ENCODE results near the gene LPIN1.
A peak's percentile ranks its signal among the peaks of the same experiment; 100 is the strongest.
"Not testable (repeated sequence)": the region's sequence is repeated elsewhere in the genome, so short reads cannot be mapped to it uniquely, and the experiment has no call there.

The LPIN1 gene

GRCh38 chr2:11858883-11859282, 112.5 kb downstream of the LPIN1 start:
- intact Hi-C loops (cut with DNase I; ENCODE audit: low total_unique reads): no loop called here
- no peak for DNase-seq
- no peak for TF ChIP-seq CTCF (IDR thresholded peaks at IDR 0.05)

GRCh38 chr2:11859975-11860374, 113.5 kb downstream of the LPIN1 start:
- intact Hi-C loops (cut with DNase I; ENCODE audit: low total_unique reads): loop anchor here (5.0 kb wide), 3 partner anchors 857 to 1147 kb away; partner anchors contain the start of gene TRIB2
- H3K4me3 ChIP-seq, H3K4me1 ChIP-seq, H3K27ac ChIP-seq, DNase-seq, H3K9me3 ChIP-seq, H3K36me3 ChIP-seq, H3K27me3 ChIP-seq: not testable (repeated sequence)

More at GRCh38 chr2:11858883-11859282, 112.5 kb downstream of the LPIN1 start:
- Histone ChIP-seq H3K9me3 (no peaks in the 10 kb centered on the region), H3K27me3 (no peaks in the 10 kb centered on the region), H3K4me3 (no peak overlapping the region), H3K36me3 (no peaks in the 10 kb centered on the region), H3K4me1 (peaks cover 0 to 5% (median under 1%) of the 10 kb centered on the region in 4 donors), H3K27ac (no peak overlapping the region)

- H3K36me3 ChIP-seq: no peaks in the 10 kb centered on the region
- H3K9me3 ChIP-seq: no peaks in the 10 kb centered on the region
- no peak overlapping the region for H3K27ac ChIP-seq
- no peak for TF ChIP-seq CTCF (IDR thresholded peaks at IDR 0.05)
- H3K4me1 ChIP-seq: peaks cover 0 to 6% (median 4%) of the 10 kb centered on the region in 4 donors
- no peaks in the 10 kb centered on the region for H3K27me3 ChIP-seq
- intact Hi-C loops (cut with DNase I; ENCODE audit: low total_unique reads): loop anchor here (5.0 kb wide), 3 partner anchors 856 to 1146 kb away; partner anchors contain the start of gene TRIB2
- DNase-seq: no peak
- no peak overlapping the region for H3K4me3 ChIP-seq
These were observed 114.6 kb downstream of the LPIN1 start for GRCh38 chr2:11861044-11861443.

GRCh38 chr2:11862049-11862448, 115.6 kb downstream of the LPIN1 start:
- no peak for TF ChIP-seq CTCF (IDR thresholded peaks at IDR 0.05)
- H3K4me1 ChIP-seq: peaks cover 0 to 6% (median 4%) of the 10 kb centered on the region in 4 donors
- intact Hi-C loops (cut with DNase I; ENCODE audit: low total_unique reads): loop anchor here (5.0 kb wide), 3 partner anchors 855 to 1145 kb away; partner anchors contain the start of gene TRIB2
- H3K27ac ChIP-seq: no peak overlapping the region
- no peaks in the 10 kb centered on the region for H3K27me3 ChIP-seq
- no peaks in the 10 kb centered on the region for H3K9me3 ChIP-seq
- H3K4me3 ChIP-seq: no peak overlapping the region
- DNase-seq: no peak
- H3K36me3 ChIP-seq: no peaks in the 10 kb centered on the region

- H3K9me3 ChIP-seq: no peaks in the 10 kb centered on the region
- peaks cover 0 to 6% (median 4%) of the 10 kb centered on the region in 4 donors for H3K4me1 ChIP-seq
- no peaks in the 10 kb centered on the region for H3K27me3 ChIP-seq
- intact Hi-C loops (cut with DNase I; ENCODE audit: low total_unique reads): loop anchor here (5.0 kb wide), 3 partner anchors 854 to 1144 kb away; partner anchors contain the start of gene TRIB2
- DNase-seq: no peak
- no peak overlapping the region for H3K27ac ChIP-seq
- no peak for TF ChIP-seq CTCF (IDR thresholded peaks at IDR 0.05)
- H3K36me3 ChIP-seq: no peaks in the 10 kb centered on the region
- H3K4me3 ChIP-seq: no peak overlapping the region
These were observed 116.7 kb downstream of the LPIN1 start for GRCh38 chr2:11863103-11863502.

GRCh38 chr2:11863513-11864328, 117.3 kb downstream of the LPIN1 start:
- Histone ChIP-seq H3K4me1 (peaks cover 0 to 6% (median 4%) of the 10 kb centered on the region in 4 donors), H3K4me3 (peak overlapping the region; percentile 10 to 34), H3K27ac (peak overlapping the region; percentile 18 to 32), H3K36me3 (no peaks in the 10 kb centered on the region), H3K9me3 (no peaks in the 10 kb centered on the region), H3K27me3 (no peaks in the 10 kb centered on the region)
- peak; percentile 83 to 92 for DNase-seq
- intact Hi-C loops (cut with DNase I; ENCODE audit: low total_unique reads): loop anchor here (5.0 kb wide), 3 partner anchors 854 to 1144 kb away; partner anchors contain the start of gene TRIB2
- peak; percentile 92 to 93 for TF ChIP-seq CTCF (IDR thresholded peaks at IDR 0.05)

All from tibial artery (tissue), 4 donors.